ENCODE results near the gene SDHA. TPM values are rescaled to one million over a fixed set of nuclear protein-coding genes. Genes with fewer than 3 reads are reported as not detected.
A peak's percentile ranks its signal among the peaks of the same experiment; 100 is the strongest.
"Not testable (repeated sequence)": the region's sequence is repeated elsewhere in the genome, so short reads cannot be mapped to it uniquely, and the experiment has no call there.

The SDHA gene
- total RNA-seq, 1 donor from 2014 or later = 137 TPM

DNA sequence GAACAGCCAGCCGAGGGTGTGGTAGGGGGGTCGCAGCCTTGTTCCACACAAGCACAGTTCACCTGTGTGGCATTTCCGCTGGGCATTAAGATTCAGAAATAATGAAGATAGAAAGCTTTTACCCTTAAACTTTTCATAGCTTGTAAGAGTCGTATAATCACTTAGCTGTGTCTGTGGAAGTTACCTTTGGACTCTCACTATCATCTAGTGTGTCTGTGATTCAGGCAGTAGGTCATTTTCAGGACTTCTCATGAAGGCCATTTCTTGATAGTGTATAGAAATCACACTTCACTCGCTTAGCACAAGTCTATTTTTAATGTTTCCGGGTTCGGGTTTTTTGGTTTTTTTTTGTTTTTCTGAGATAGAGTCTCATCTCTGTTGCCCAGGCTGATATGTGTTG lies 37.0 kb downstream of the SDHA start:
- not testable (repeated sequence) for DNase-seq (ENCODE audit: low read depth in 2 of 2)

DNA sequence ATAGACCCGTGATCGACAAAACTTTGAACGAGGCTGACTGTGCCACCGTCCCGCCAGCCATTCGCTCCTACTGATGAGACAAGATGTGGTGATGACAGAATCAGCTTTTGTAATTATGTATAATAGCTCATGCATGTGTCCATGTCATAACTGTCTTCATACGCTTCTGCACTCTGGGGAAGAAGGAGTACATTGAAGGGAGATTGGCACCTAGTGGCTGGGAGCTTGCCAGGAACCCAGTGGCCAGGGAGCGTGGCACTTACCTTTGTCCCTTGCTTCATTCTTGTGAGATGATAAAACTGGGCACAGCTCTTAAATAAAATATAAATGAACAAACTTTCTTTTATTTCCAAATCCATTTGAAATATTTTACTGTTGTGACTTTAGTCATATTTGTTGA lies 38.2 kb downstream of the SDHA start:
- DNase-seq (ENCODE audit: low read depth in 2 of 2) = not testable (repeated sequence)

DNA sequence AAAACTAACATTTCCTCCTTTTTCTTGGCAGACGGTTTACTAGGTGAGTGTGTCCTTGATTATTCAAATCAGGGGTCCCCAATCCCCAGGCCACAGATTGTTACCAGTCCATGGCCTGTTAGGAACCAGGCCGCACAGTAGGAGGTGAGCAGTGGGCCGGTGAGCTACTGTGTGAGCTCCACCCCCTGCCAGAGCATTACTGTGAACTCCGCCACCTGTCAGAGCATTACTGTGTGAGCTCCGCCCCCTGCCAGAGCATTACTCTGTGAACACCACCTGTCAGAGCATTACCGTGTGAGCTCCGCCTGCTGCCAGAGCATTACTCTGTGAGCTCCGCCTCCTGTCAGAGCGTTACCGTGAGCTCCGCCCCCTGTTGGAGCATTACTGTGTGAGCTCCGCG lies 39.0 kb downstream of the SDHA start:
- no peak for DNase-seq (ENCODE audit: low read depth in 2 of 2)

DNA sequence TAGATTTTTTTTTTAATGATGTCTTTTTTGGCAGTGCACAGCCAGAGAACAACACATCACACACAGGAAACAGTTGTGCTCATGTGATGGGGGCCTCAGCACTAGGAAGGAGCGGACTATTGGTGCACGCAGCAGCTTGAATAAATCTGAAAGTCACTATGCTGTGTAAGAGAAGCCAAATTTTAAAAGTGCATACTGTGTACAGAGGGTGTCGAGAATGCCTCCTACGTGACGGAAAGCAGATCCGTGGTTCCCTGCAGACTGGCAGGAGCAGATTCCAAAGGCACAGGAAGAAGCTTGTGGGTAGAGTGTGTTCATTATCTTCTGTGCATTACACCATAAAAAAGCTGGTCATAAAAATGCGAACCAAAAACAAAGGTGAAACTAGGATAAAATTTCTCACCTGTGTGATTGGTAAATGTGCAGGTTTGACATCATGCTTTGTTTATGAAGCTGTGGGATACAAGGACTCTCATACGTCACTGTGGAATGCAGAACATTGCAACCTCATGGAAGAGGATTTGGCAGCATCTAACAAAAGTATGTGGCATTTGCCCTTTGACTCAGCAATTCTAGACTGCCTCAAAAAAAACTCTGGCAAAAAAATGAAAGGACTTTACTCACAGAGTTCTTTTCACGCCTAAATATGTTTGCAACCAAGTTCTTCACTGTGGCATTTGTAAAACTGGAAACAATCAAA lies 45.3 kb downstream of the SDHA start:
- DNase-seq (ENCODE audit: low read depth in 2 of 2) = peak; percentile 88 to 98

DNA sequence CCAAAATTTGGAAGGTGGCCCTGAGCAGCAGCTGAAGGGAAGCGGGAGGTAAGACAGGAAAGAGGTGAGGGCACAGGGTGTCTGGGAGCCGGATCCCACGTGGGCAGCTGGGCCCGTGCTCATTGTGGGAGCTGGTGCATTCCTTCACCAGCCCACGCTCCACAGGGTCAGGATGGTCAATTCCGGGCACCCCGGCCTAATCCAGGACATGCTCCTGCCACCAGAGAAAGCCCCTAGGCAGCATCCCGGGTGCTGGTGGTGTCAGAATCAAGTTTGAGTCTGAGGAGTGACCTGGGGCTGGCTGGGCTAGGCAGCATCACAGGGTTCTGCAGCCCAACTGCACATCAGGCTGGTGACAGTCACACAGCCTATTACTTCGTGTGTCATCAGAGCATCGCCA lies 46.2 kb downstream of the SDHA start:
- peak in 1 of 2 donors; percentile 12 for DNase-seq (ENCODE audit: low read depth in 2 of 2)

DNA sequence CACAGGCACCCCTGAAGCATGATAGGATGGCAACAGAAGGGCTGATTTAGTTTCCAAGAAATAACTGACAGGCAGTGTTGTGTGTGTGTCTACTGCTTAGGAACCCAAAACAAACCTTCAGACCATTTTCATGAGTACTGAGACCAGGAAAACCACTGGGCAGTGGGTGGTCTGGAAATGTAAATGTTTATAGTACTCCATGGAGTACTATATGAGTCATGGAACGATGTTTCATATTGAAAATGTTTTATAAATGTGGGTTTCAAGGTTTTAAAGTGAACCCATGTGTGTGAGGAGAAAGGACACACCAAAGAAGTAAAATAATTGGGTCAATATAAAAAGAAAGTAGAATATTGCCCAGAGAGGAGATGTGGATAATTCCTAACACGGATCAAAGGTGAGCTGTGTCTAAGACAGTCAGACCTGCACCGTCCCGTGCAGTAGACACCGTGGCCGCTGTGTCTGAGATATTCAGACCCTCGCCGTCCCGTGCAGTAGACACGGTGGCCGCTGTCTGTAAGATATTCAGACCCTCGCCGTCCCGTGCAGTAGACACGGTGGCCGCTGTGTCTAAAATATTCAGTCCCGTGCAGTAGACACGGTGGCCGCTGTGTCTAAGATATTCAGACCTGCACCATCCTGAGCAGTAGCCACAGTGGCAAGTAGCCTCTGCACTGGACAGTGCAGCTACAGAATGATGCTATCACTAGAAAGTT lies 48.3 kb downstream of the SDHA start:
- not testable (repeated sequence) for DNase-seq (ENCODE audit: low read depth in 2 of 2)

DNA sequence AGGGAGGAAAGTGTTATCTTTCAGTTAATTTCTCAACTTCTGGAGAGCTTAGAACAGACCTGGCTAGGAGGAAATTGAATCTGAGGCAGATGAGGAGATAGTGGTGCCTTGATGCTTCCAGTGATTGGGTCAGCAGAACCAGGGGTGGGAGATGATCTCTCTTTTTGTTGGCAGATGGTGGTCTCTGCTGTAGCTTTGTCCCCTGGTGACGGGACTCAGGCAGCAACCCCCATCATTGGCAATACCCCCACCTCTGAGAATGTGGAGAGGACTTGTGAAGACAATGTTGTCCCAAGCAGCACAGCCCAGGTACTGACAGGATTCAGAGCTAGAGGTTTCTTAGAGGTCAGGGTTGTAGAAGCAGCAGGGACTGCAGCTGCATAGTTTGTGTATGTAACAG lies 49.6 kb downstream of the SDHA start:
- DNase-seq (ENCODE audit: low read depth in 2 of 2) = no peak

DNA sequence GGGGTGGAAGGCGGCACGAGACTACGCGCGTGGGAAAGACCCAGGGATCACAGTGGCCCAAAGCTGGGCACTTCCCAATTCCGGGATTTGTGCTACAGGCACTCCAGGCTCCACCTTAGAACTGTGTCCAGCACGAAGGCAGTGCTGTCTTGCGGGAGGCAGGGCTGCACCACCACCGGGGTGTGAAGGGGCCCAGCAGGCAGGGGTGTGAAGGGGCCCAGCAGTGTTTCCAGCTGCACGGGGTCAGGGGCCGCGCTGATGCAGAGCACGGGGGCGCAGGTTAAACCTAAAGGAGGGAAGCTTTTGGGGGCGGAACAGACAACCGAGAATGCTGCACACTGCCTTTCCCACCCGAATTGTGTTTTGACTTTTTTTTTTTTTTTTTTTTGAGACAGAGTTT lies 52.2 kb downstream of the SDHA start:
- no peak for DNase-seq (ENCODE audit: low read depth in 2 of 2)

DNA sequence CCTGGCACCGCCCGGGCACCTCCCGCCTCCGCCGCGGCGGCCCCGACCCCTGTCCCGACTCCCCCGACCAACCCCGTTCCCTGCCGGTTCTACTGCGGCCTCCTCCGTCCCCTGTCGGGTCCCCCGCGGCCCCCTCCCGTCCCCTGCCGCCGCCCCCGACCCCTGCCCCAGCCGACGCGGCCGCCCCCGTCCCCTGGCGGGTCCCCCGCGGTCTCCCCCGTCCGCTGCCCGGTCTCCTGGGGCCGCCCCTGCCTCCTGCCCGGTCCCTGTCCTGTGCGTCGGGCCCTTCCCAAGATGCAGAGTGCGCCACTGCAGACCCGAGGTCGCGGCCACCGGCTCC lies 53.7 kb downstream of the SDHA start:
- not testable (repeated sequence) for DNase-seq (ENCODE audit: low read depth in 2 of 2)

DNA sequence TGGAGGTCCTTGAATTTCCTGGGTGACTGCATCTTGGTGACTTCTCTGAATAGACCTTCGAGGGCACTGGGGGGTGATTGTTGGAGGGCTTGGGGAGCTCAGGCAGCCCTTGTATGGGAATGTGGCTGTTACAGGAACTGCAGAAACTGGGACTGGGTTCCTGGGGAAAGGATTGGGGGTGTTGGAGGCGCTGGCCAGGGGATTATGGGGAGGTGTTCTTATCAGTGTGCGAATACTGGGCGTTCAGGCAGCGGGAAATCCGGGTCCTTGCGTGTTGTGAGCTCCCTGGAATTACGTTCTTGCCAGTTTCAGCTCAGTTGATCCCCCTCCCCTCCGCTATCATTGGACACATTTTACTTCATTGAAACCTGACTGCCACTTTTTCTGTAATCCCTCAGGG lies 55.0 kb downstream of the SDHA start:
- not testable (repeated sequence) for DNase-seq (ENCODE audit: low read depth in 2 of 2)

DNA sequence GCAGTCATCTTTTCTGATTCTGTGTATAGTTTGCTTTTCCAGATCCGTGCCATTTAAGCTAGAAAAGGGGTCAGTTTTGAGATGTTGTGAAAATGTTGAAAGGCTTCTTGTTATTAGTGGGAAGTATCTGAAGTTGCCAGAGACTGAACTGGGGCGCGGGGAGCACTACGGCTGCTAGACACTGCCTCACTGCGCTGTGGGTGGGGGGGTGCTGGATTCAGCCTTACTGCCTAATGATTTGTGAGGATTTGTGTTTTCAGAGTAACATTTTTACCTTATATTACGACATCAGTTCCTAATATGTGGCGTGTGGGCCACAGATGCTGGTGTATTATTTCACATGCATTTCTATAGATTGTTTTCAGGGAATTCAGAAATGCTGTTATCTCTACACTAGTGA lies 55.4 kb downstream of the SDHA start:
- DNase-seq (ENCODE audit: low read depth in 2 of 2) = not testable (repeated sequence)

DNA sequence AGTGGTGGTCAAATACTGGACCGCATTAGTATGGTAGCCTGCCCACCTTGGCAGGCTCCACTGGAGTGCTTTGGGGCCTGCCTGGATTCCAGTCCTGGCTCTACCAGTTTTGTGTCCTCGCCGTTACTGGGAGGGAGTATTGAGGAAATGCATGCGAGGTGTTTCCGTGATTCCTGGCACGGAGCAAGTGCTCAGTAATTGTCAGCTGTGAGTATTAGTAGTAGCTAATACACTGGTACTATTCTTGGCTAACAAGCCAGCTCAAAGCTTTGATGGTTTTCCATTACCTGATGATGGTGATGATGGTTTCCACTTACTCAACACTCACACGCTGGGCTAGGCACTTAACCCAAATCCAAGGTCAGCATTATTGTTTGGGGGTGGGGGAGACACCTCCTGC lies 56.2 kb downstream of the SDHA start:
- peak; percentile 48 to 67 for DNase-seq (ENCODE audit: low read depth in 2 of 2)

DNA sequence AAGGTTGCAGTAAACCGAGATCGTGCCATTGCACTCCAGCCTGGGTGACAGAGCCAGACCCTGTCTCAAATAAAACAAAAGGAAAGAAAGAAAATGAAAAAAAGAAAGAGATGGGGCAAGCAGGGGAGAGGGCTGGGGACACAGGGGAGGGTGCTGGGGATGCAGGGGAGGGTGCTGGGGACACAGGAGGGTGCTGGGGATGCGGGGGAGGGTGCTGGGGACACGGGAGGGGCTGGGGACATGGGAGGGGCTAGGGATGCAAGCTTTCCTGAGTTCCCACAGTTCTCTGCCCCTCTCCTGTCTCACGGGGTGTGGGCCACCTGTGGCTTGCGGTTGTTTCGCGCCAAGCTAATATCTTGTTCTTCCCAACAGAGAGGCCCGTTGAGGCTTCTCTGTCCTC lies 60.5 kb downstream of the SDHA start:
- no peak for DNase-seq (ENCODE audit: low read depth in 2 of 2)

DNA sequence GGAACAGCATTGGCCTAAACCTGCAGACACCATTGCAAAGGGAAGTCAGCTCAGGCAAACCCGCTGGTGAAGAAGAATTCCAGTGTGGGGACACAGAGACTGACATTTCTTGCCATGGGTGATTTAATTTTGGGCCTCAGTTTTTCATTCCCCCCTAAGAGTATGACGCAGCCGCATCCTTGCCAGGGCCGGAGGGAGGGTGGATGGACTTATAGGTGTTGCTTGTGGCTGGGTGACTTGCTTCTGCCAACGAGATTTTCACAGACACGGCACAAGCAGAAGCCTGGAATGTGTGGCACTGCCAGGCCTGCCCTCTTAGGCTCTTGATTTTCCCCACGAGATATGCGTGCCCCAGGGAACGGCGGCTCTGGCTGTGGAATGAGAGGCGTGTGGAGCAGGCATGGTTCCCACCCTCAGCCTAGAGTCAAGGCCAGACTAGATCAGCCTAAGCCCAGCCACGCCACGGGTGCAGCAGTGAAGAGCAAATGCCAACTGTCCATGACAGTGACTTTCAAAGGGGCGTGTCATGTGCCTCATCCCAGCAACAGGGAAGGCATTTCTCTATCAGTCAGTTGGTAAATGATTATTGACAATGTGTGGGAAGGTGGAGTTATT lies 61.0 kb downstream of the SDHA start:
- DNase-seq (ENCODE audit: low read depth in 2 of 2) = not testable (repeated sequence)

DNA sequence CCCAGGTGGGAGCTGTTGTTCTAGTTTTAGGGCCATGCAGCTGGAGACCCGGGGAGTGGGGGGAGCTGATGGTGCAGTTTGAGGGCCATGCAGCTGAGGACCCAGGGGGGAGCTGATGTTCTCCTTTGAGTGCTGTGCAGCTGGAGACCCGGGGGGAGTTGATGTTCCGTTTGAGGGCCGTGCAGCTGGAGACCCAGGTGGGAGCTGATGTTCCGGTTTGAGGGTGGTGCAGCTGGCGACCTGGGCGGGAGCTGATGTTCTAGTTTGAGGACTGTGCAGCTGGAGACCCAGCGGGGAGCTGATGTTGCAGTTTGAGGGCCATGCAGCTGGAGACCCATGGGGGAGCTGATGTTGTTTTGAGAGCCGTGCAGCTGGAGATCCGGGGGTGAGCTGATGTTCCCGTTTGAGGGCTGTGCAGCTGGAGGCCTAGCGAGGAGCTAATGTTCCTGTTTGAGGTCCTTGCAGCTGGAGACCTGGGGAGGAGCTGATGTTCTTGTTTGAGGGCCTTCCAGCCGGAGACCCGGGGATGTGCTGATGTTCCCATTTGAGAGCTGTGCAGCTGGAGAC lies 68.0 kb downstream of the SDHA start:
- DNase-seq (ENCODE audit: low read depth in 2 of 2) = no peak

DNA sequence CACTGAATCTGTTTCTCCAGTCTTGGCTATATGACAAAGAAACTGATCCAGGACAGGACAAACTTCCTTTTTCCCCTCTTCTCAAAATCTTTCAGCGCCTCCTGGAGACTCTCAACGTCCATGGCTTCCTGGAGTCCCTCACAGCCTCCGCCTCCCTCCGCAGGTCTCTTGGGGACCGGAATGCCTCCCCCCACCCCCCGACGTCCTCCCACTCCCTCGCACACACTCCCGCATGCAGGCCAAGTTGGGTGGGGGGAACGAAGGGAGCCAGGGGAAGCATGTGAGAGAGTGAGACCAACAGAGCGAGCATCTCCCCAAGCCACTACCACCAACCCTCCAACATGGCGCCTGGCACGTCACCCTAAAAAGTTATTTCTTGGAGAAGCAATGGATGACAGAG lies 72.1 kb downstream of the SDHA start:
- not testable (repeated sequence) for DNase-seq (ENCODE audit: low read depth in 2 of 2)

DNA sequence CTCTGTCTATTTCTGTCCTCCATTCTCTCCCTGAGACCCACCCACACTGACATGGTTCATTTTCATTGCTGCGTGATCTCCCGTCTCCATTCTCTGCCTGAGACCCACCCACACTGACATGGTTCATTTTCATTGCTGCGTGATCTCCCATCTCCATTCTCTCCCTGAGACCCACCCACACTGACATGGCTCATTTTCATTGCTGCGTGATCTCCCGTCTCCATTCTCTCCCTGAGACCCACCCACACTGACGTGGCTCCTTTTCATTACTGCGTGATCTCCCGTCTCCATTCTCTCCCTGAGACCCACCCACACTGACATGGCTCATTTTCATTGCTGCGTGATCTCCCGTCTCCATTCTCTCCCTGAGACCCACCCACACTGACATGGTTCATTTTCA lies 73.2 kb downstream of the SDHA start:
- DNase-seq (ENCODE audit: low read depth in 2 of 2) = not testable (repeated sequence)

DNA sequence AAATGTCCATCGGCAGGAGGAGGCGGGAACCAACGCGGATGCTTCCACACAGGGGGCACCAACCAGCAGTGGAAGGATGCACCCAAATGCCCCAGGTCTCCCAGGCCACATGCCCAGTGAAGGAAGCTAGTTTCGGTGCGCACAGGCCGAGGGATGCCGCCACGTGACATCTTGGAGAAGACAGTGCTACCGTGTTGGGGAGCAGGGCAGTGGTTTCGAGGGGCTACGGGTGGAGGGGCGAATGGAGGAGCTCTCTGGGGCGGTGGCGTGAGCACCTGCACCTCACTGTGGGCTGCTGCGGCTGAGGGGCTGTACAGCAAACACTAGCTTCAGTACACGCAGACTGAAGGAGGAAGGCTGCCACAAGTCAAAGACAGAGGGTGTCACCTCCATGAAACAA lies 76.7 kb downstream of the SDHA start:
- not testable (repeated sequence) for DNase-seq (ENCODE audit: low read depth in 2 of 2)

DNA sequence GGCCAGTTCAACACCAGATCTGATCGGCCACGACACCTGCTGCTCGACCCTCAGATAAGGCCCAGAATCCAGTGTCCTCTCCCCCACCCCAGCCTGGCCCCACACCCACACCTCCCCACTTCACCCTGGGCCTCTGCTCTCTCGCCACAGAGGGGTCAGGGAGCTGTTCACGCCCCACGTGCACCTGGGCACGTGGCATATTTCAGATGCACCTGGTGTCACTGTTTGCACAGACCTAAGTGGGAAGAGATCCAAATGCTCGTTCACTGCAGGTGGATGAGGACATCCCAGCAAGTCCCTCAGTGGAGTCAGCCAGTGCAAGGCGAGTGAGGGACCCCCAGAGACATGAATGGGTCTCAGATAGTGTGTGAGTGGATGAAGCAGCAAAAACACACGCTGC lies 78.1 kb downstream of the SDHA start:
- DNase-seq (ENCODE audit: low read depth in 2 of 2) = not testable (repeated sequence)

DNA sequence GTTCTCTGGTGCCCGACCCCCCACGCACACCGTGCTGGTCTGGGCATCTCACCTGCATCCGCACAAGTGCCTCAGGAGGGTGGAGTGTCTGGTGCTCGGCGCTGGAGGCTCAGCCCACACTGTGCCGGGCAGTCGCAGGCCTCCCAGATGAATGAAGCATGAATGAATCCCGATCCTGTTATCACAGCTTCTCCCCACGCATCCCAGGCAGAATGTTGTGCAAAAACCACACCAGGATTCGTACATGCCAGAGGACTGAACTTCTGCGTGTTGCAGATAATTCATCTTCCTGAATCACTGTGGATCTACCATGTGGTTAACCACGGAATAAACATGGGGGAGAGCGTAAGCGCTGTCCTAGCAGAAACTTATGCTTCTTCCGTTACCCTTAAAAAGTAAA lies 78.8 kb downstream of the SDHA start:
- DNase-seq (ENCODE audit: low read depth in 2 of 2) = not testable (repeated sequence)

DNA sequence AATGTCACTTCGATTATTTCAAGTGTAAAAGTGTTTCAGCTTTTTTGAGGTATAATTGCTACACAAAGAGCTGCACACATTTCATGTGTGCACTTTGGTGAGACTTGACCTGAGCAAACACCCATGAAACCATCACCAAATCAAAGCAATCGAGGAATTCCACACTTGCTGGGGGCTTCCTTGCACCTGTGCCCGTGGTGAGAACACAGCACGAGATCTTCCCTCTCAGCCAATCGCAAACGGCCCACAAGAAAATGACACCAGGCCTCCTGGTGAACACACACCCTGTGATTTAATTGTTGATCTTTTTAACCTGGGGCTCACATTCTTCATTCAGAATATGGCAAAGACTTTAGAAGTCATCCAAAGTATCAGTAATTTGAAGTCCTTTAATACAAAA lies 79.3 kb downstream of the SDHA start:
- DNase-seq (ENCODE audit: low read depth in 2 of 2) = not testable (repeated sequence)

DNA sequence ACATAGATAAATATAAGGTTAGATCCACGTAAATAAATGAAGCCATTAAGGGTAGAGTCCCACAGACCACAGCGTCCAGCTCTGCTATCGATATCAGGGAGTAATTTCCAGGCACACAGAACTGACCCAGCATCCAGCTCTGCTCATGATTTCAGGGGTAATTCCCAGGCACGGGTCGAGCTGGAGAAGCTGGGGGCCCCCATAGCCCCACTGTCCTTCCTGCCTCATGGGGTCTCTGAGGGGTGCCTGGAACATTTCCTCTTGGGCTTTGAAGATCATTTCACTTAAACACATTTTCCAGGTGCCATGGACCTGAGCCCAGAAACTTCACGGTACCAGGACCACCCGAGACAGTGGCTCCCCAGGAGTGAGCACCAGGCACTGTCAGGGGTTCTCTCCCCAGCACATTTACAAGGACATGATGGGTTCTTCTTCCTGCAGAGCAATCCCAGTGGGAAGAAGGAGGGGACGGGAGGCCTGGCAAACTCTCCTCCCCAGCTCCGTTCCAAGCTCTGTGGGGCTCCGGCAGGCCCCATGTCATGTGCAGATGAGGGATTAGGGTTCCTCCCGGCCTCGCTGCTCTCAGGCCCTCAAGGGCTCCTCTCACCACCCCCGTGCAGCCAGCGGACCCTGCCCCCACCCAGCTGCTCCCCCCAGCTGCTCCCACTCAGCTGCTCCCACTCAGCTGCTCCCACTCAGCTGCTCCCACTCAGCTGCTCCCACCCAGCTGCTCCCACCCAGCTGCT lies 80.0 kb downstream of the SDHA start:
- not testable (repeated sequence) for DNase-seq (ENCODE audit: low read depth in 2 of 2)
